Measurements from ENCODE around the gene SYT12.

DNA sequence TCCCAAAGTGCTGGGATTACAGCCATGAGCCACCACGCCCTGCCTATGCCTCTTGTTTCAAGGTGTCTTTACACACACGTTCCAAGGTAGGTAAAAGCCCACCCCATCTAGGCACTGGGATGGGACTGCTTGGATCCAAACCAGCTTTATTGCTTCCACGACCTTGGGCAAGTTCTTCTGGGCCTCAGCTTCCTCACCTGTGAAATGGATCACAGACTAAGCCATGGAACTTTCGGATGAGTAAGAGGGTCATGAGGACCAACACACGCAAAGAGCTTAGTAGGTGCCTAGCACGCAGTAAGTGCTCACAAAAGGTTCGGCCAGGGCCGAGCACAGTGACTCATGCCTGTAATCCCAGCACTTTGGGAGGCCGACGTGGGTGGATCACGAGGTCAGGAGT lies 49.4 kb downstream of the SYT12 start:
- TF ChIP-seq CTCF (conservative IDR thresholded peaks at IDR 0.05; ENCODE audit: low read depth, low read length) (no peak), EZH2 (IDR thresholded peaks at IDR 0.05; ENCODE audit: low read length, unreplicated experiment) (no peak), EZH2phosphoT487 (IDR thresholded peaks at IDR 0.05; ENCODE audit: borderline replicate concordance, low read length) (no peak)

All from PC-3 (cell line).